Natural killer cell (primary cell): ENCODE results near the gene KRTAP12-2. TPM values are rescaled to one million over a fixed set of nuclear protein-coding genes. Genes with fewer than 3 reads are reported as not detected.
"Not testable (repeated sequence)": the region's sequence is repeated elsewhere in the genome, so short reads cannot be mapped to it uniquely, and the experiment has no call there.

ENCODE experiments used
- ATAC-seq, 3 donors: fragments of 150-1000 bp in 2 of 3; fragments of 200-7000 bp in 1 of 3; cut with Tn5 transposase; 1 replicate in 1 of 3; 2 replicates in 2 of 3; pipeline ENCODE4 v1.10.0; 2021; ENCODE audit warnings: mild to moderate bottlenecking in 2 of 3, moderate library complexity in 2 of 3
- DNase-seq, 2 donors: peaks; one replicate each; pipeline versions ENCODE4 v3.0.0 to v3.0.0-alpha.2; 2013 to 2021; ENCODE audit warnings: mixed read lengths in 1 of 2
- H3K27ac ChIP-seq: one replicate; pipeline ENCODE4 v1.5.1; 2013; ENCODE audit warnings: mild to moderate bottlenecking, low read length
- H3K27me3 ChIP-seq: one replicate; pipeline ENCODE4 v1.6.1; 2013; ENCODE audit warnings: low read length; ENCODE audit not compliant: control insufficient read depth, insufficient read depth
- H3K36me3 ChIP-seq: one replicate; pipeline ENCODE4 v1.6.1; 2013; ENCODE audit warnings: low read length; ENCODE audit not compliant: control insufficient read depth, insufficient read depth
- H3K4me1 ChIP-seq: one replicate; pipeline ENCODE4 v1.6.1; 2013; ENCODE audit warnings: low read length; ENCODE audit not compliant: control insufficient read depth, insufficient read depth
- H3K4me3 ChIP-seq: one replicate; pipeline ENCODE4 v1.5.1; 2013; ENCODE audit warnings: low read length
- H3K9me3 ChIP-seq: one replicate; pipeline ENCODE4 v1.6.1; 2013; ENCODE audit warnings: low read length; ENCODE audit not compliant: control insufficient read depth, insufficient read depth
- H3K27ac Mint-ChIP-seq, 2 donors: one replicate each; pipeline ENCODE4 v1.8.0; 2022; ENCODE audit warnings: mild to moderate bottlenecking in 2 of 2, mixed read lengths in 2 of 2, moderate library complexity in 1 of 2
- H3K27me3 Mint-ChIP-seq, 2 donors: one replicate each; pipeline ENCODE4 v1.8.0; 2022; ENCODE audit warnings: low read depth in 2 of 2, mixed read lengths in 2 of 2
- H3K36me3 Mint-ChIP-seq: one replicate; pipeline ENCODE4 v1.8.0; 2022; ENCODE audit warnings: mixed read lengths
- H3K4me1 Mint-ChIP-seq, 2 donors: one replicate each; pipeline ENCODE4 v1.8.0; 2022; ENCODE audit warnings: mixed read lengths in 2 of 2
- H3K4me3 Mint-ChIP-seq: one replicate; pipeline ENCODE4 v1.8.0; 2022; ENCODE audit warnings: mild to moderate bottlenecking, moderate library complexity, mixed read lengths
- H3K9me3 Mint-ChIP-seq, 2 donors: one replicate each; pipeline ENCODE4 v1.8.0; 2022; ENCODE audit warnings: mixed read lengths in 2 of 2
- CTCF ChIP-seq: fragments of 200-600 bp; IDR thresholded peaks from one replicate; pipeline ENCODE4 v1.8.0; 2022; ENCODE audit warnings: antibody characterized with exemption
- WGBS: methylation state at CpG from one replicate; pipeline ENCODE4 v1.1.7; 2013; ENCODE audit warnings: missing lambda C conversion rate; ENCODE audit not compliant: insufficient coverage; 5-methylcytosine and 5-hydroxymethylcytosine counted together
- intact Hi-C: fragments of 100-400 bp; cut with micrococcal nuclease; formaldehyde crosslinking; loops from one replicate; pipeline ENCODE4 v1.14.2; 2022
- total RNA-seq, 4 donors: library from RNA; stranded (reverse); fragments of 120-200 nt in 1 of 4; gene quantifications; one replicate each; pipeline versions ENCODE4 v1.2.3 to v1.2.4, GENCODE V29; 2013 to 2022

KRTAP12-2 gene
- total RNA-seq, 3 donors from 2014 or later (not counting 1 experiment from before 2014, with no cell fraction given): not detected

- peaks cover 2% of the 10 kb centered on the region for H3K36me3 Mint-ChIP-seq
- TF ChIP-seq CTCF: no peak
- H3K4me1 Mint-ChIP-seq: peaks cover 0 to 17% of the 10 kb centered on the region in 2 donors
- Histone ChIP-seq H3K36me3 (no peaks in the 10 kb centered on the region), H3K4me3 (no peak overlapping the region), H3K27me3 (peaks cover 30% of the 10 kb centered on the region), H3K9me3 (no peaks in the 10 kb centered on the region), H3K4me1 (no peaks in the 10 kb centered on the region), H3K27ac (no peak overlapping the region)
- H3K9me3 Mint-ChIP-seq: no peaks in the 10 kb centered on the region
- peaks cover 57 to 73% of the 10 kb centered on the region in 2 donors for H3K27me3 Mint-ChIP-seq
- H3K27ac Mint-ChIP-seq: no peak overlapping the region
- intact Hi-C loops: no loop called here
- no peak overlapping the region for H3K4me3 Mint-ChIP-seq
- ATAC-seq (no peak), DNase-seq (no peak)
- WGBS: 41% methylated on average over 35 of the region's 35 CpGs
These were observed 31.3 kb upstream of the KRTAP12-2 start for GRCh38 chr21:44697811-44698734.

GRCh38 chr21:44697172-44697810 is 30.6 kb upstream of the KRTAP12-2 start, which contains the start of gene KRTAP10-12:
Gene KRTAP10-12 (plus strand): TSS chr21:44697172. CDS start chr21:44697202, 30 bp downstream.
- H3K27me3 Mint-ChIP-seq: peaks cover 52 to 74% of the 10 kb centered on the region in 2 donors
- H3K27ac Mint-ChIP-seq, H3K9me3 ChIP-seq, ATAC-seq, intact Hi-C loops, DNase-seq, H3K4me1 ChIP-seq, H3K9me3 Mint-ChIP-seq, H3K4me3 ChIP-seq, H3K36me3 ChIP-seq, H3K4me3 Mint-ChIP-seq, H3K27ac ChIP-seq: not testable (repeated sequence)
- H3K27me3 ChIP-seq: peaks cover 25% of the 10 kb centered on the region
- H3K36me3 Mint-ChIP-seq: peaks cover 10% of the 10 kb centered on the region
- peaks cover 0 to 17% of the 10 kb centered on the region in 2 donors for H3K4me1 Mint-ChIP-seq
- WGBS: 59% methylated on average over 17 of the region's 21 CpGs

- peaks cover 0 to 6% of the 10 kb centered on the region in 2 donors for H3K9me3 Mint-ChIP-seq
- no peak overlapping the region for H3K4me3 Mint-ChIP-seq
- Histone ChIP-seq H3K36me3 (no peaks in the 10 kb centered on the region), H3K27ac (no peak overlapping the region), H3K4me3 (no peak overlapping the region), H3K9me3 (no peaks in the 10 kb centered on the region), H3K4me1 (no peaks in the 10 kb centered on the region), H3K27me3 (peaks cover 22% of the 10 kb centered on the region)
- DNase-seq (no peak), ATAC-seq (no peak)
- peaks cover 12% of the 10 kb centered on the region for H3K36me3 Mint-ChIP-seq
- no peak for TF ChIP-seq CTCF
- H3K27ac Mint-ChIP-seq: no peak overlapping the region
- H3K4me1 Mint-ChIP-seq: peaks cover 0 to 17% of the 10 kb centered on the region in 2 donors
- H3K27me3 Mint-ChIP-seq: peaks cover 45 to 75% of the 10 kb centered on the region in 2 donors
- 83% methylated on average over 10 of the region's 10 CpGs for WGBS
- intact Hi-C loops: no loop called here
These were observed 29.8 kb upstream of the KRTAP12-2 start for GRCh38 chr21:44696572-44696971.

- intact Hi-C loops: no loop called here
- Mint-ChIP-seq H3K4me3 (no peak overlapping the region), H3K27ac (no peak overlapping the region), H3K36me3 (peaks cover 12% of the 10 kb centered on the region), H3K4me1 (peaks cover 0 to 17% of the 10 kb centered on the region in 2 donors), H3K9me3 (peaks cover 0 to 6% of the 10 kb centered on the region in 2 donors), H3K27me3 (peaks cover 43 to 73% of the 10 kb centered on the region in 2 donors)
- H3K4me3 ChIP-seq: no peak overlapping the region
- no peaks in the 10 kb centered on the region for H3K36me3 ChIP-seq
- ATAC-seq (no peak), DNase-seq (no peak)
- 87% methylated on average over 8 of the region's 8 CpGs for WGBS
- no peaks in the 10 kb centered on the region for H3K9me3 ChIP-seq
- TF ChIP-seq CTCF: no peak
- H3K27ac ChIP-seq: no peak overlapping the region
- H3K4me1 ChIP-seq: no peaks in the 10 kb centered on the region
- H3K27me3 ChIP-seq: peaks cover 15% of the 10 kb centered on the region
These were observed 28.9 kb upstream of the KRTAP12-2 start for GRCh38 chr21:44695641-44696040.
